Prostate gland (tissue), 2 donors: ENCODE results near the gene CMPK1.

Experiments
- CTCF ChIP-seq, 4 experiments: fragments of 200-600 bp in 2 of 4; fragments of 450-650 bp in 2 of 4; sonication (generic) in 2 of 4; IDR thresholded peaks; 1 replicate in 3 of 4; 2 replicates in 1 of 4; pipeline ENCODE4 v1.5.1; 2016 to 2019; ENCODE audit warnings: antibody characterized with exemption in 4 of 4, mild to moderate bottlenecking in 2 of 4, moderate library complexity in 2 of 4
- POLR2A ChIP-seq: fragments of 450-650 bp; IDR thresholded peaks from one replicate; pipeline ENCODE4 v1.6.1; 2016; ENCODE audit warnings: antibody characterized with exemption, mild to moderate bottlenecking
- POLR2AphosphoS5 ChIP-seq: sonication (generic); formaldehyde crosslinking; IDR thresholded peaks from one replicate; pipeline ENCODE4 v1.6.1; 2017; ENCODE audit warnings: antibody characterized with exemption

- TF ChIP-seq POLR2A (no peak), CTCF (IDR thresholded peaks at IDR 0.05) (no peak), POLR2AphosphoS5 (no peak)
These were observed 83.8 kb downstream of the CMPK1 start for GRCh38 chr1:47417170-47418044.
